Stimulated activated CD8-positive, alpha-beta memory T cell treated with anti-CD3 and anti-CD28 coated beads, Interleukin-15, amount 100 ng/mL, for 24 hours (primary cell): ENCODE data around the gene PNKP.

ENCODE experiments used
- DNase-seq: peaks from one replicate; pipeline ENCODE4 v3.0.0-alpha.2; 2020; ENCODE audit warnings: low read depth

The PNKP gene

GRCh38 chr19:49859682-49860335 lies 7.6 kb downstream of the PNKP start:
- DNase-seq = no peak

- no peak for DNase-seq
Measured at GRCh38 chr19:49858088-49858985, 9.0 kb downstream of the PNKP start.

- DNase-seq = no peak
Measured at GRCh38 chr19:49857838-49858087, 9.6 kb downstream of the PNKP start.

GRCh38 chr19:49857061-49857837 lies 10.1 kb downstream of the PNKP start:
- no peak for DNase-seq

GRCh38 chr19:49856574-49857021 lies 10.8 kb downstream of the PNKP start:
- no peak for DNase-seq

GRCh38 chr19:49855676-49856573 lies 11.5 kb downstream of the PNKP start:
- no peak for DNase-seq

- no peak for DNase-seq
Measured at GRCh38 chr19:49855277-49855675, 12.1 kb downstream of the PNKP start.

GRCh38 chr19:49854378-49855263 lies 12.8 kb downstream of the PNKP start:
- no peak for DNase-seq

- DNase-seq = no peak
Measured at GRCh38 chr19:49853852-49854377, 13.5 kb downstream of the PNKP start.

GRCh38 chr19:49852631-49853126 lies 14.7 kb downstream of the PNKP start:
- DNase-seq = no peak

- DNase-seq = no peak
Measured at GRCh38 chr19:49851456-49852259, 15.7 kb downstream of the PNKP start.

- peak; percentile 90 for DNase-seq
Measured at GRCh38 chr19:49850487-49851342, 16.7 kb downstream of the PNKP start, which contains the start of gene PTOV1. Gene PTOV1, plus strand, starts transcription at chr19:49851159.

- no peak for DNase-seq
Measured at GRCh38 chr19:49850221-49850486, 17.2 kb downstream of the PNKP start.

GRCh38 chr19:49849433-49850220 lies 17.7 kb downstream of the PNKP start:
- no peak for DNase-seq

GRCh38 chr19:49848938-49849337 lies 18.4 kb downstream of the PNKP start:
- DNase-seq = no peak

GRCh38 chr19:49847731-49848696 lies 19.4 kb downstream of the PNKP start:
- DNase-seq = no peak

- DNase-seq = no peak
Measured at GRCh38 chr19:49846408-49846807, 21.0 kb downstream of the PNKP start.
